Cardiac septum (tissue), 1 donor: ENCODE data around the gene HIVEP1. TPM values are rescaled to one million over a fixed set of nuclear protein-coding genes. Genes with fewer than 3 reads are reported as not detected.

Source experiments
- DNase-seq: peaks from one replicate; pipeline ENCODE4 v3.0.0-alpha.2; 2020; ENCODE audit warnings: low spot score
- intact Hi-C: fragments of 100-400 bp; cut with DNase I; formaldehyde crosslinking; loops from one replicate; pipeline ENCODE4 v1.14.0; 2022
- total RNA-seq: library from RNA; stranded (reverse); fragmentation: NEBNext Ultra II Directional; extraction: Animal tissue kit (Norgen Biotek cat#: 25700); gene quantifications from one replicate; pipeline ENCODE4 v1.2.1, GENCODE V29; 2021
- donor health status: DM: no; HTN: no; CAD: no.

HIVEP1 gene
- total RNA-seq, 1 donor from 2014 or later, result 17.8 TPM

DNA sequence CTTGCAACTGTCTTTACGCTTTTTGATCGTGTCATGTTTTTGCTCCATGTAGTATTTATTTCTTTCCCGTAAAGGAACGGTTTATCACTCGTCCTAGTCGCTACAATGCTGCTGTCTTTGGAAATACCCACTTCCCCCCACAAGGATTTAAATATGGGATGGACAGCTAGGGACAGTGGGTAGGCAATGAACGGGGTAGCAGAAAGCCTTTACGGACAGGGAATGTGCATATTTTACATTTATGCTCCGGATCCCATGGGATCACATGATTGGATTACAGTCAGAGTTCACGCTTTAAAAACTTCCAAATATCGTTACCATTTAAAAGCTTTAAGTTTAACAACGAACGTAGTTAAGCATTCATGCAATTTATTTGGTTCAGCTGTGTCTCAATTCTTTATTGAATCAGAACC lies 1.2 kb downstream of the HIVEP1 start:
- no peak for DNase-seq
- intact Hi-C loops, result loop anchor here (5.0 kb wide), 2 partner anchors 356 to 406 kb away; no protein-coding TSS in a partner anchor

GRCh38 chr6:12014027-12014872 lies 2.1 kb downstream of the HIVEP1 start:
- intact Hi-C loops, result loop anchor here (5.0 kb wide), 2 partner anchors 357 to 407 kb away; no protein-coding TSS in a partner anchor
- DNase-seq, result no peak

DNA sequence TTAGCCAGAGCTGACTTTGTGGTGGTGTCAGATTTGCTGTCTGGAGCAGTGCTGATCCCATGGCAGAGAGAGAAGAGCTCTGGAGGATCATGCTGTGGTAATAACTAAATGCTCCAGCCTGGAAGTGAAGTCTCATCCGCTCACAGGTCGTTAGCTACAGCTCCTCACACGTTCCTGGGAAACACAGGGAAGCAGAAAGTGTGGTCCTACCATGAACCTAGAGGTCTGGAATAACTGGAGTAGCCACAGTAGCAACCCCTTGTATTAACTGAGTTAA lies 2.7 kb downstream of the HIVEP1 start:
- no peak for DNase-seq
- intact Hi-C loops, result loop anchor here (5.0 kb wide), 2 partner anchors 358 to 408 kb away; no protein-coding TSS in a partner anchor

DNA sequence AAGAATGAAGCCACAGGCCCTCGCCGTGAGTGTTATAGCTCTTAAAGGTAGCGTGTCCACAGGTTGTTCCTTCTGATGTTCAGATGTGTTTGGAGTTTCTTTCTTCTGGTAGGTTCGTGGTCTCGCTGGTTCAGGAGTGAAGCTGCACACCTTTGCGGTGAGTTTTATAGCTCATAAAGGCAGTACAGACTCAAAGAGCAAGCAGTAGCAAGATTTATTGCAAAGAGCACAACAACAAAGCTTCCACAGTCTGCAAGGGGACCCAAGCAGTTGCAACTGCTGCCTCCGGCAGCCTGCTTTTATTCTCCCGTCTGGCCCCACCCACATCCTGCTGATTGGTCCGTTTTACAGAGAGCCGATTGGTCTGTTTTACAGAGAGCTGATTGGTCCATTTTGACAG lies 5.2 kb downstream of the HIVEP1 start:
- DNase-seq, result no peak
- intact Hi-C loops, result no loop called here

DNA sequence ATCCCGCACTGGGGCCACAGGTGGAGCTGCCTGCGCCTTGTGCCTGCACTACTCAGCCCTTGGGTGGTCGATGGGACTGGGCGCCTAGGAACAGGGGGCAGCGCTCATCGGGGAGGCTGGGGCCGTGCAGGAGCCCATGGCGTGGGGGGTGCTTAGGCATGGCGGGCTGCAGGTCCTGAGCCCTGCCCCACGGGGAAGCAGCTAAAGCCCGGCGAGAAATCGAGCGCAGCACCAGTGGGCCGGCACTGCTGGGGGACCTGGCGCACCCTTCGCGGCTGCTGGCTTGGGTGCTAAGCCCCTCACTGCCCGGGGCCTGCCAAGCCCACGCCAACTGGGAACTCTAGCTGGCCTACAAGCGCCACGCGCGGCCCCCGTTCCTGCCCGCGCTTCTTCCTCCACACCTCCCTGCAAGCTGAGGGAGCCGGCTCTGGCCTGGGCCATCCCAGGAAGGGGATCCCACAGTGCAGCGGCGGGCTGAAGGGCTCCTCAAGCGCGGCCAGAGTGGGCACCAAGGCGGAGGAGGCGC lies 5.8 kb downstream of the HIVEP1 start:
- intact Hi-C loops, result no loop called here
- no peak for DNase-seq

- intact Hi-C loops, result no loop called here
- no peak for DNase-seq
Observed at GRCh38 chr6:12020187-12020791, 8.2 kb downstream of the HIVEP1 start.

GRCh38 chr6:12022481-12022880 lies 10.4 kb downstream of the HIVEP1 start:
- DNase-seq, result no peak
- intact Hi-C loops, result no loop called here

DNA sequence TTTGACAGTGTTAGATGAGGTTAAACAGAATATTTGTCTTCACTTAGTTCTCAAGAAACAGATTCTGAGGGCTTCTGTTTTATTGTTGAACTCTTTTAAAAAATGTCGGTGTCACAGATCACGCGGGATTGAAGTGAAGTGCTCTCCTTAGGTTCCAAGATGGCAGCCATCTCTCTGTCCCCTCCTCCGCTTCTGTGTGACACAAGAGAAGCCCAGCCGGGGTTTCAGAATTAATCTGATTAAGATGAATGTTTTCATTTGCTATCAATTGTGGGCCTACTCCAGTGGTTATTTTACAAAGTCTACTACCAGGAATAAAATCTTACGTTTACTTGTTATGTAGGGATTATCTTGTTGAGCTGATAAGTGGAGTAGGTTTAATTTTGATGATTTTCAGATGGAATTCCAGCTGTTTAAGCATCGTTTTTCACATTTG lies 10.9 kb downstream of the HIVEP1 start:
- intact Hi-C loops, result no loop called here
- DNase-seq, result no peak

- intact Hi-C loops, result no loop called here
Observed at GRCh38 chr6:12024216-12024615, 12.1 kb downstream of the HIVEP1 start.

GRCh38 chr6:12024699-12025434 lies 12.8 kb downstream of the HIVEP1 start:
- DNase-seq, result no peak
- intact Hi-C loops, result no loop called here

More at GRCh38 chr6:12024216-12024615, 12.1 kb downstream of the HIVEP1 start:
- no peak for DNase-seq

DNA sequence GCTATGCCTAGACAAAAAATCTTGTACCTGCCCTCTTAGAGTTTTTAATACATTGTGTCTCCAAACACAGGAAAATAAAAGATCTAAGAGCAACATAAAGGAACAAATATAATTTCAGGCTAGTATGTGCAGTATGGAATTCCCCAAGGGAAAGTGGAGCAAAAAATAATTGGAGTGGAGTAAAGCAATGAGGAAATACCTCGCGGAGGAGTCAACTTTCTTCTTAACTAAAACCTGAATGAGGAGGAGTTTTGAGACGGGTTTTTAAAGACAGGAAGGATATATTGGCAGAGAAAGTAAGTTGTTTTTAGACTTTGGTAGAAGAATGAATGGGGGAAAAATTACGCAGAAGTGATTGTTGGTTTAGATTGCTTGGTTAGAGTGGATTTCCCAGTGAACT lies 14.0 kb downstream of the HIVEP1 start:
- intact Hi-C loops, result no loop called here
- DNase-seq, result no peak

DNA sequence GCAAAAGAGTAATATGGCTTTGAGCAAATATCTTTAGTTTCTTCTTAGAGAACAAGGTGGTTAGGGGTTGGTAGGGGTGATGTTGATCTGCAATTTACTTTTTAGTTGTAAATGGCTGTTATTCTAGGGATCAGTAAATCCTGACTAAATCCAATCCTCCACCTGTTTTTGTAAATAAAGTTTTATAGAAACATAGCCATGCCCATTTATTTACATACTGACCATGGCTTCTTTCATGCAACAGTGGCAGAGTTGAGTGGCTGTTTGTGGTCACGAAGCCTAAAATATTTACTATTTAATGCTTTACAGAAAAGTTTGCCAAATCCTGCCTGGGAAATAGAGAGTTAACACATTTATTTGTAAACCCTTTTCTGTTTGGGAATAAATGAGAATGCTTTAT lies 14.7 kb downstream of the HIVEP1 start:
- DNase-seq, result no peak
- intact Hi-C loops, result no loop called here

GRCh38 chr6:12028213-12028612 lies 16.1 kb downstream of the HIVEP1 start:
- intact Hi-C loops, result no loop called here
- no peak for DNase-seq

DNA sequence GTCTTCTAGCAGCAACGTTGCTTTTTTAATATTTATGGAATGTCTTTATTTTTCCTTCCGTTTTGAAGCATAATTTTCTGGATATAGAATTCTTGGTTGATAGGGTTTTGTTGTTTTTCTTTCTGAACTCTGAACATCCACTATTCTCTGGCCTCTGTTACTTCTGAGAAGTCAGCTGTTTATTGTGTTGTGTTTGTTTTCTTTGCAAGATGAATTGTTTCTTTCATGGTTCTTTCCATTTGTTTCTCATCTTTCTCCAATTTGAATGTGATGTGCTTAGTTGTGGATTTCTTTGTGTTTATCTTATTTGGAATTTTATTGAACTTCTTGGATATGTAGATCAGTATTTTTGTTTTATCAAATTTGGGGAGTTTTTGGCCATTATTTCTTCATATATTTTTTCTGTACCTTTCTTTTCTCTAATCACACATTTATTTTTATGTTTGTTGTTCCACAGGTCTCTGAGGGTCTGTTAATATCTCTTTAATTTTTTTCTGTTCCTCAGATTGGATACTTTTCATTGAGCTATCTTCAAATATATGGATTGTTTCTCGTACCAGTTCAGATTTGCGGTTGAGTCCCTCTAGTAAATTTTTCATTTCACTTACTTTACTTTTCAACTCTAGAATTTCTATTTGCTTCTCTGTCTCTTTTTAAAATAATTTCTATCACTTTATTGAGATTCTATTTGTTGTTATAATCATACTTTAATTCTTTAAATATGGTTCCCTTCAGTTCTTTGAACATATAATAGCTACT lies 18.0 kb downstream of the HIVEP1 start:
- DNase-seq, result no peak
- intact Hi-C loops, result no loop called here

DNA sequence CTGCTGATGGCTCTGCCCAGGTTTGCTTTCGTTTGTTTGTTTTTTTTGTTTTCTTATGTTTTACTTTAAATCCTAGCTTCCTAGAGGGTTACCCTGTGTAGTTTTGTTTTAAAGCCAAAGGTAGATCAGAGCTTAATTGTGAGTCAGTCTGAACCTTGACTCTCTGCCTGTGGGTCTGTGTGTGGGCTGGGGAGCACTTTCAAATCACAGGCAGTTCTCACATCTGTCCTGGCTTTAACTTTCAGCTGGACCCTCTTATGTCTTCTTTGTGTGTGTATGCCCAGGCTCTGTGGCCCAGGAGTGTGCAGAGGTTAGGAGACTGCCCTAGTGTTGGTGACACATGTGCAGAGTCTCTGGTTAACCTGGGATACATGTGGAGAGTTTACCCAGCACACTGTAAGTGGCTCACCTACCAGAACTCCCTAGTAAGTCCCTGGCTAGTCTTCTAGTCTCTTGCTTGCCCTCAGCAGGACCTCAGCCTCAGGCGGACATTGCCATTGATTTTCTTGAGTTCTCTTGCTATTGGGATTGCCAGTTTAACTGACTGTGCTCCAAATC lies 19.0 kb downstream of the HIVEP1 start:
- no peak for DNase-seq
- intact Hi-C loops, result no loop called here

GRCh38 chr6:12032783-12033573 lies 20.9 kb downstream of the HIVEP1 start:
- intact Hi-C loops, result no loop called here
- DNase-seq, result no peak

- DNase-seq, result no peak
- intact Hi-C loops, result no loop called here
Observed at GRCh38 chr6:12033770-12034169, 21.7 kb downstream of the HIVEP1 start.

GRCh38 chr6:12034349-12034748 lies 22.2 kb downstream of the HIVEP1 start:
- intact Hi-C loops, result no loop called here
- DNase-seq, result no peak

- no peak for DNase-seq
- intact Hi-C loops, result no loop called here
Observed at GRCh38 chr6:12034837-12035236, 22.7 kb downstream of the HIVEP1 start.
